ENCODE results near the gene DEUP1.
"Not testable (repeated sequence)": the region's sequence is repeated elsewhere in the genome, so short reads cannot be mapped to it uniquely, and the experiment has no call there.

Gene DEUP1

GRCh38 chr11:93368022-93368421 is 37.5 kb downstream of the DEUP1 start:
- DNase-seq = no peak

- DNase-seq = no peak
These were observed 39.7 kb downstream of the DEUP1 start for GRCh38 chr11:93370260-93370659.

GRCh38 chr11:93389737-93390136 is 59.2 kb downstream of the DEUP1 start:
- DNase-seq = no peak

- no peak for DNase-seq
These were observed 62.3 kb downstream of the DEUP1 start for GRCh38 chr11:93392867-93393266.

GRCh38 chr11:93393386-93393785 is 62.8 kb downstream of the DEUP1 start:
- DNase-seq = no peak

GRCh38 chr11:93394488-93394887 is 63.9 kb downstream of the DEUP1 start:
- DNase-seq = no peak

- DNase-seq = no peak
These were observed 65.8 kb downstream of the DEUP1 start for GRCh38 chr11:93396316-93396715.

- DNase-seq = no peak
These were observed 73.4 kb downstream of the DEUP1 start for GRCh38 chr11:93403930-93404329.

GRCh38 chr11:93407777-93408401 is 77.3 kb downstream of the DEUP1 start:
- DNase-seq = peak; percentile 9 to 13

GRCh38 chr11:93410441-93410840 is 79.9 kb downstream of the DEUP1 start:
- DNase-seq = no peak

GRCh38 chr11:93411705-93412104 is 81.2 kb downstream of the DEUP1 start:
- no peak for DNase-seq

- no peak for DNase-seq
These were observed 101.7 kb downstream of the DEUP1 start for GRCh38 chr11:93432247-93432646.

GRCh38 chr11:93443232-93443631 is 112.7 kb downstream of the DEUP1 start:
- DNase-seq = not testable (repeated sequence)

GRCh38 chr11:93444617-93445073 is 114.1 kb downstream of the DEUP1 start:
- no peak for DNase-seq

GRCh38 chr11:93458286-93458685 is 127.7 kb downstream of the DEUP1 start:
- DNase-seq = no peak

GRCh38 chr11:93463666-93464065 is 133.1 kb downstream of the DEUP1 start:
- not testable (repeated sequence) for DNase-seq

GRCh38 chr11:93464927-93465540 is 134.5 kb downstream of the DEUP1 start:
- no peak for DNase-seq

GRCh38 chr11:93467054-93467453 is 136.5 kb downstream of the DEUP1 start:
- DNase-seq = no peak

GRCh38 chr11:93468290-93468689 is 137.7 kb downstream of the DEUP1 start:
- DNase-seq = no peak

GRCh38 chr11:93474123-93474522 is 143.6 kb downstream of the DEUP1 start:
- DNase-seq = no peak

GRCh38 chr11:93476796-93477195 is 146.3 kb downstream of the DEUP1 start:
- no peak for DNase-seq

GRCh38 chr11:93477684-93478234 is 147.2 kb downstream of the DEUP1 start:
- no peak for DNase-seq

GRCh38 chr11:93478841-93479240 is 148.3 kb downstream of the DEUP1 start:
- DNase-seq = no peak

GRCh38 chr11:93480256-93480655 is 149.7 kb downstream of the DEUP1 start:
- DNase-seq = no peak

- no peak for DNase-seq
These were observed 150.2 kb downstream of the DEUP1 start for GRCh38 chr11:93480756-93481155.
